PC-9 (cell line): Measurements from ENCODE around the gene FOXA2. TPM values are rescaled to one million over a fixed set of nuclear protein-coding genes. Genes with fewer than 3 reads are reported as not detected.

Experiments used
- BruUV-seq: library from RNA; stranded (reverse); fragments of 400-500 nt; replicated peaks from 2 replicates; lab custom pipeline; 2021; lab: Mats Ljungman, UMichigan
- CTCF ChIA-PET: fragments of 300-600 bp; sonication (Branson Sonifier 250); formaldehyde crosslinking; loops from one replicate; lab custom pipeline; 2022; ENCODE audit warnings: antibody characterized with exemption; lab: Charles Lee
- POLR2A ChIA-PET: fragments of 300-600 bp; sonication (Branson Sonifier 250); formaldehyde crosslinking; loops from one replicate; lab custom pipeline; 2022; ENCODE audit warnings: antibody characterized with exemption; ENCODE audit not compliant: unreplicated experiment; lab: Charles Lee
- DNase-seq, 2 experiments: peaks; one replicate each; pipeline versions ENCODE4 v3.0.0 to v3.0.0-alpha.2; 2015 to 2022; ENCODE audit warnings: mixed read lengths in 1 of 2
- H2AFZ ChIP-seq: fragments of 200-600 bp; sonication (generic); 2 replicates; pipeline ENCODE4 v1.8.1; 2017; ENCODE audit warnings: antibody characterized with exemption
- H3F3A ChIP-seq: fragments of 200-600 bp; sonication (generic); 2 replicates; pipeline ENCODE4 v1.8.1; 2017; ENCODE audit warnings: antibody characterized with exemption, mild to moderate bottlenecking, low read depth; ENCODE audit not compliant: insufficient read depth
- H3K27ac ChIP-seq: fragments of 200-600 bp; sonication (generic); 2 replicates; pipeline ENCODE4 v1.6.1; 2016; ENCODE audit warnings: mixed run types
- H3K27me3 ChIP-seq: fragments of 200-600 bp; sonication (generic); 2 replicates; pipeline ENCODE4 v1.6.1; 2016; ENCODE audit warnings: low read depth, mixed run types; ENCODE audit not compliant: insufficient read depth
- H3K36me3 ChIP-seq: fragments of 200-600 bp; sonication (generic); 2 replicates; pipeline ENCODE4 v1.6.1; 2016; ENCODE audit warnings: low read depth, mixed run types
- H3K4me1 ChIP-seq: fragments of 200-600 bp; sonication (generic); replicated peaks from 2 replicates; pipeline ENCODE4 v1.6.1; 2016; ENCODE audit warnings: mixed run types; ENCODE audit not compliant: insufficient read depth
- H3K4me2 ChIP-seq: fragments of 200-600 bp; sonication (generic); 2 replicates; pipeline ENCODE4 v1.6.1; 2017; ENCODE audit warnings: mixed run types
- H3K4me3 ChIP-seq: fragments of 200-600 bp; sonication (generic); 2 replicates; pipeline ENCODE4 v1.6.1; 2016; ENCODE audit warnings: mixed run types
- H3K79me2 ChIP-seq: fragments of 200-600 bp; sonication (generic); 2 replicates; pipeline ENCODE4 v1.6.1; 2017; ENCODE audit warnings: low read depth, mixed run types
- H3K9me2 ChIP-seq: fragments of 200-600 bp; sonication (generic); 2 replicates; pipeline ENCODE4 v1.8.1; 2017; ENCODE audit warnings: mild to moderate bottlenecking; ENCODE audit not compliant: insufficient read depth
- H3K9me3 ChIP-seq: fragments of 200-600 bp; sonication (generic); 2 replicates; pipeline ENCODE4 v1.8.1; 2016; ENCODE audit warnings: low read depth; ENCODE audit not compliant: insufficient read depth
- H4K20me1 ChIP-seq: fragments of 200-600 bp; sonication (generic); 2 replicates; pipeline ENCODE4 v1.8.1; 2017; ENCODE audit not compliant: insufficient read depth
- CTCF ChIP-seq: fragments of 200-600 bp; sonication (generic); conservative IDR thresholded peaks from 2 replicates; pipeline ENCODE4 v1.6.1; 2017; ENCODE audit warnings: mixed run types, antibody characterized with exemption, mild to moderate bottlenecking, moderate library complexity
- EZH2 ChIP-seq: fragments of 200-600 bp; sonication (generic); IDR thresholded peaks from 2 replicates; pipeline ENCODE4 v1.8.0; 2017; ENCODE audit warnings: antibody characterized with exemption, low read depth
- intact Hi-C: fragments of 100-400 bp; cut with micrococcal nuclease; formaldehyde crosslinking; loops from one replicate; pipeline ENCODE4 v1.10.0; 2022; ENCODE audit not compliant: unreplicated experiment
- total RNA-seq: library from RNA; stranded (reverse); gene quantifications from 2 replicates; pipeline ENCODE4 v1.2.3, GENCODE V29; 2021

FOXA2 gene
- total RNA-seq, 1 experiment from 2014 or later = not detected

GRCh38 chr20:22582386-22582963, 1.9 kb downstream of the FOXA2 start:
- BruUV-seq = no TSS peak
- H3K27ac ChIP-seq = no peak overlapping the region
- H3K9me3 ChIP-seq = no peaks in the 10 kb centered on the region
- H3K9me2 ChIP-seq = no peaks in the 10 kb centered on the region
- H3K36me3 ChIP-seq = no peaks in the 10 kb centered on the region
- H3K27me3 ChIP-seq = no peaks in the 10 kb centered on the region
- H3F3A ChIP-seq = no peaks in the 10 kb centered on the region
- H3K4me3 ChIP-seq = no peak overlapping the region
- ChIA-PET CTCF (no interaction called here), POLR2A (no interaction called here)
- no peak overlapping the region for H3K4me2 ChIP-seq
- intact Hi-C loops = loop anchor here (5.0 to 10.0 kb wide), 2 partner anchors 102 to 195 kb away; no protein-coding TSS in a partner anchor
- no peak for TF ChIP-seq EZH2
- TF ChIP-seq CTCF = no peak
- H3K4me1 ChIP-seq = no peaks in the 10 kb centered on the region
- H3K79me2 ChIP-seq = no peaks in the 10 kb centered on the region
- DNase-seq = no peak
- H2AFZ ChIP-seq = no peak overlapping the region
- H4K20me1 ChIP-seq = no peaks in the 10 kb centered on the region

GRCh38 chr20:22581437-22582385, 2.7 kb downstream of the FOXA2 start:
- no TSS peak for BruUV-seq
- ChIA-PET CTCF (no interaction called here), POLR2A (no interaction called here)
- H3K4me1 ChIP-seq = no peaks in the 10 kb centered on the region
- DNase-seq = no peak
- H3K9me2 ChIP-seq = no peaks in the 10 kb centered on the region
- no peak for TF ChIP-seq CTCF
- TF ChIP-seq EZH2 = no peak
- no peaks in the 10 kb centered on the region for H3K79me2 ChIP-seq
- no peak overlapping the region for H3K4me2 ChIP-seq
- H3K27me3 ChIP-seq = no peaks in the 10 kb centered on the region
- H4K20me1 ChIP-seq = no peaks in the 10 kb centered on the region
- no peaks in the 10 kb centered on the region for H3K36me3 ChIP-seq
- H2AFZ ChIP-seq = no peak overlapping the region
- intact Hi-C loops = loop anchor here (5.0 to 10.0 kb wide), 2 partner anchors 103 to 194 kb away; no protein-coding TSS in a partner anchor
- no peaks in the 10 kb centered on the region for H3F3A ChIP-seq
- H3K27ac ChIP-seq = no peak overlapping the region
- no peaks in the 10 kb centered on the region for H3K9me3 ChIP-seq
- H3K4me3 ChIP-seq = no peak overlapping the region

GRCh38 chr20:22579711-22580697, 4.4 kb downstream of the FOXA2 start:
- no peak for TF ChIP-seq EZH2
- no peak for TF ChIP-seq CTCF
- BruUV-seq = no TSS peak
- Histone ChIP-seq H3K36me3 (no peaks in the 10 kb centered on the region), H3K27me3 (no peaks in the 10 kb centered on the region), H3F3A (no peaks in the 10 kb centered on the region), H3K27ac (no peak overlapping the region), H3K79me2 (no peaks in the 10 kb centered on the region), H4K20me1 (no peaks in the 10 kb centered on the region), H3K4me1 (no peaks in the 10 kb centered on the region), H3K4me3 (no peak overlapping the region), H3K9me3 (no peaks in the 10 kb centered on the region), H2AFZ (no peak overlapping the region), H3K9me2 (no peaks in the 10 kb centered on the region), H3K4me2 (no peak overlapping the region)
- intact Hi-C loops = loop anchor here (5.0 to 10.0 kb wide), 2 partner anchors 105 to 193 kb away; no protein-coding TSS in a partner anchor
- DNase-seq = no peak
- POLR2A ChIA-PET = no interaction called here
- CTCF ChIA-PET = no interaction called here
